AG09319 (cell line): Measurements from ENCODE around the gene RPS10.
A peak's percentile ranks its signal among the peaks of the same experiment; 100 is the strongest.

Experiments
- DNase-seq: peaks from one replicate; pipeline ENCODE4 v3.0.0-alpha.2; 2010; ENCODE audit warnings: low read depth; ENCODE audit errors: extremely low read depth
- TF ChIP-seq, protein P1 (sequence below): IDR thresholded peaks from 2 replicates; pipeline ENCODE4 v1.5.1; 2011; ENCODE audit warnings: low read depth, mild to moderate bottlenecking, inconsistent platforms, low read length, moderate library complexity

Gene RPS10

DNA sequence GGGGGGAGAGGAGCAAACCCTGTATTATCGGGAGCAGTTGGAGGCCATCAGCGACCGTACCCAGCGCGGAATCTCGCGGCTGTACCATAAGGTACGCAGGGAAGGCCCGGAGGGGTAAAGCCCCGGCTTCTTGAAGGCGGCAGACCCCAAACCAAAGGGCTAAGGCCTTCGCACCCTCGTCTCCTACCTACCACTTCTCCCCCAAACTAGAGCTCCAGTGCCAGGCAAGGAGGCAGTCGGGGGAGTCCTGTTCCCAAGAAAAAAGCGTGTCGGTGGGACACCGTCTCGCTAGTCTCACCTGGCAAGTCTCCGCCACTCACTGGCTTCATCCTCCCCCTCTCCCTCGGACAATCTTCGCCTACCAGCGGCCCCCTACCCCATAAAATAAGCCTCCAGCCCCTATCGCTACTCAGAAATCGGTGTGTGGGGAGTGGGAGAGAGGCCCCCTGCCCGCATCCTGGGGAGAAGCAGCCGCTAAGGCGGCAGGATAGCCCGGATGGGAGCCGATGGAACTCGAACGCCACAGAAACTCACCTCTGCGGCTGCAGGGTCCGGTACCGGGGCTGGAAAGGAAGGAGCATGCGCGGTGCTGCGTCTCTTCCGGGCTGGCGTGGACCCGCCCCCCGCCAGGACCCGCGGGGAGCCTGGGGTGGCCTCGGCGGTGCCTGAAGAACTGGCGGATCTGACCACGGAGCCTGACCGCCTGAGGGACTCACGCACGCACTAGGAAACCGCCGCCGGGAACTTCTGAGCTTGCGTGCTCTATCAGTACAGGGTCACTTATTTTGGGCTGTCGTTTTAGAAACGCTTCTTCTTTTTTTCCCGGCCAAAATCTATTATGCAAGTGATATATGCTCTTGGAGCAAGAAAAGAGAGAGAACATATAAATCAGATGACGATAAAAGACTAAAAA lies at the start of gene RPS10:
Gene RPS10 (minus strand): TSS at position 572 of the 913 bp plus-strand sequence. CDS start 848 bp downstream, outside the sequence.
- TF ChIP-seq, protein P1, sequence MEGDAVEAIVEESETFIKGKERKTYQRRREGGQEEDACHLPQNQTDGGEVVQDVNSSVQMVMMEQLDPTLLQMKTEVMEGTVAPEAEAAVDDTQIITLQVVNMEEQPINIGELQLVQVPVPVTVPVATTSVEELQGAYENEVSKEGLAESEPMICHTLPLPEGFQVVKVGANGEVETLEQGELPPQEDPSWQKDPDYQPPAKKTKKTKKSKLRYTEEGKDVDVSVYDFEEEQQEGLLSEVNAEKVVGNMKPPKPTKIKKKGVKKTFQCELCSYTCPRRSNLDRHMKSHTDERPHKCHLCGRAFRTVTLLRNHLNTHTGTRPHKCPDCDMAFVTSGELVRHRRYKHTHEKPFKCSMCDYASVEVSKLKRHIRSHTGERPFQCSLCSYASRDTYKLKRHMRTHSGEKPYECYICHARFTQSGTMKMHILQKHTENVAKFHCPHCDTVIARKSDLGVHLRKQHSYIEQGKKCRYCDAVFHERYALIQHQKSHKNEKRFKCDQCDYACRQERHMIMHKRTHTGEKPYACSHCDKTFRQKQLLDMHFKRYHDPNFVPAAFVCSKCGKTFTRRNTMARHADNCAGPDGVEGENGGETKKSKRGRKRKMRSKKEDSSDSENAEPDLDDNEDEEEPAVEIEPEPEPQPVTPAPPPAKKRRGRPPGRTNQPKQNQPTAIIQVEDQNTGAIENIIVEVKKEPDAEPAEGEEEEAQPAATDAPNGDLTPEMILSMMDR = no peak; the same call in 1 of the 2 replicates
- peak; percentile 84 for DNase-seq

DNA sequence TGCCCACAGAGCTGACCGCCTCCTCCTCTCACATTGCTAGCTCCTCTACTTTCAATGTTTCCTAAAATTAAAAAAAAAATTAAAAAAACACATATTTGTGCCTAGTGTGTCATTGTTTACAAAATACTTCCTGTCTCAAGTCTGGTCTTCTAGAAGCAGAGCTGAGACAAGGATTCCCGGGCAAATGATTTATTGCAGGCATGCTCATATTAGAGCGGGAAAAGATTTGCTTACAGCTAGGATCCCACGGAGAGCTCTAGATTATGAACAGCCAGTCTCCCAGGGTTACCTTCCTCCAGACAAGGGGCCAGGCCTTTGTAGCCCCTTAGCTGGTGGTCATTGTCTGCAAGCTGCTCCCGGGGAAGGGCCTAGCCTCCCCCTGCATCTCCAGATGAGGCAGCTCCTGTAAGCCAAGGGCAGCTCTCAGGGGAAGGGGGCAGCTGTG lies 49.4 kb upstream of the RPS10 start:
- no peak for DNase-seq

GRCh38 chr6:34474754-34475153 lies 48.9 kb upstream of the RPS10 start:
- TF ChIP-seq, protein P1 = no peak
- no peak for DNase-seq

More for the DNA sequence above, 49.4 kb upstream of the RPS10 start:
- TF ChIP-seq, protein P1 = no peak

DNA sequence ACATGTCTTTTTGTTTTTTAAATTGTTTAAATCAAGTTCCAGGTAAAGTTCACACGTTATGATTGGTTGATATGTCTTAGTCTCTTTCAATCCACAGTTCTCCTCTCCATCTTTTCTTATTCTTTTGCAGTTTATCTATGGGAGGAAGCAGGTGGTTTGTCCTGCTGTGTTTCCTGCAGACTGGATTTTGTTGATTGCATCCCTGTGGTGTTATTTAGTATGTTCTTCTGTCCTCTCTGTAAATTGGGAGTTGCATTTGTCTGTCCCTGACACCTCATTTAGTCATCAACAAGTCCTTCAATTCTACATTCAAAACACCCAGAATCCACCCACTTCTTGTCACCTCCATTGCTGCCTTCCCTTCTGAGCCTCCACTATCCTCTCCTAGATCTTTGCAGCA lies 48.1 kb upstream of the RPS10 start:
- no peak for DNase-seq
- TF ChIP-seq, protein P1 = no peak

GRCh38 chr6:34472425-34472824 lies 46.6 kb upstream of the RPS10 start:
- DNase-seq = no peak
- TF ChIP-seq, protein P1 = no peak

DNA sequence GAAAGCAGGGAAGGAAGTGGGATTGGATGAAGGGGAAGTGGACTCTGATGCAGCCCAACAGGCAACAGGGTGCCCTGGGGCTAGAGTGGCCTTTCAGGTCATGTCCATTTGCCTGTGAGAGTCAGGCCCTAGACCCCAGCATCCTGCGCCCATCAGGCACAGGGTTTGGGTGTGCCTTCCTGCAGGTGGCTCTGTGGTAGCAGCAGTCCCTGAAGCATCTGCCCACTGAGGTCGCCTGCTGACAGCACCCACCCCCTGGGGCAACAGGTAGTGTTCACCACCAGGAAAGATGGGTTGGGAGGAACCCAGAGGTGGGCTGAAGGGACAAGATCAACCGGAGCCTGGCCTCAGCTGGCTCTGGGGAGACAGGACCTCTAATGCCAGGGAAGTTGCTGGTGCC lies 43.6 kb upstream of the RPS10 start:
- TF ChIP-seq, protein P1 = no peak
- no peak for DNase-seq

- DNase-seq = no peak
- TF ChIP-seq, protein P1 = no peak
Measured at GRCh38 chr6:34468378-34468892, 42.6 kb upstream of the RPS10 start.
